Osteoblast (primary cell): Measurements from ENCODE around the gene ZNF396. TPM values are rescaled to one million over a fixed set of nuclear protein-coding genes. Genes with fewer than 3 reads are reported as not detected.
A peak's percentile ranks its signal among the peaks of the same experiment; 100 is the strongest.

Experiments
- DNase-seq: peaks from one replicate; pipeline ENCODE4 v3.0.0; 2011; ENCODE audit warnings: low spot score, mixed read lengths; ENCODE audit not compliant: insufficient read length; ENCODE audit errors: missing footprints
- H2AFZ ChIP-seq: 2 replicates; pipeline ENCODE4 v1.6.0; 2011; ENCODE audit warnings: mild to moderate bottlenecking, low read length
- H3K27ac ChIP-seq: 2 replicates; pipeline ENCODE4 v1.5.1; 2011; ENCODE audit warnings: mild to moderate bottlenecking, low read depth, low read length, moderate library complexity
- H3K27me3 ChIP-seq: 2 replicates; pipeline ENCODE4 v1.6.0; 2012; ENCODE audit warnings: mild to moderate bottlenecking, control low read depth, inconsistent platforms, low read length, moderate library complexity; ENCODE audit not compliant: insufficient read depth
- H3K36me3 ChIP-seq: 2 replicates; pipeline ENCODE4 v1.5.1; 2011; ENCODE audit warnings: mild to moderate bottlenecking, low read length, control low read depth, moderate library complexity; ENCODE audit not compliant: insufficient read depth
- H3K4me1 ChIP-seq: 2 replicates; pipeline ENCODE4 v1.5.1; 2011; ENCODE audit warnings: mild to moderate bottlenecking, low read length, control low read depth, moderate library complexity; ENCODE audit not compliant: insufficient read depth
- H3K4me2 ChIP-seq: 2 replicates; pipeline ENCODE4 v1.6.0; 2011; ENCODE audit warnings: mild to moderate bottlenecking, low read length; ENCODE audit not compliant: insufficient read depth
- H3K4me3 ChIP-seq: fragments of 200-600 bp; sonication (generic); 3 replicates; pipeline ENCODE4 v1.5.1; 2012; ENCODE audit warnings: mild to moderate bottlenecking, low read length, inconsistent platforms; ENCODE audit not compliant: insufficient read depth
- H3K79me2 ChIP-seq: 2 replicates; pipeline ENCODE4 v1.6.0; 2012; ENCODE audit warnings: mild to moderate bottlenecking, low read length, control low read depth, inconsistent platforms; ENCODE audit not compliant: insufficient read depth
- H3K9me3 ChIP-seq: 2 replicates; pipeline ENCODE4 v1.5.1; 2011; ENCODE audit warnings: low read depth, low read length, control low read depth
- H4K20me1 ChIP-seq: 2 replicates; pipeline ENCODE4 v1.6.0; 2012; ENCODE audit warnings: mild to moderate bottlenecking, low read length, control low read depth; ENCODE audit not compliant: insufficient read depth
- total RNA-seq: library from RNA; depleted of rRNA; stranded (reverse); fragments of >200 nt; gene quantifications from 2 replicates; pipeline ENCODE4 v1.2.3, GENCODE V29; 2012
- TF ChIP-seq, protein P1 (sequence below): IDR thresholded peaks from 2 replicates; pipeline ENCODE4 v1.5.1; 2011; ENCODE audit warnings: mild to moderate bottlenecking, low read depth, low read length, moderate library complexity; ENCODE audit errors: extremely low read depth

ZNF396 gene
- total RNA-seq, 1 donor: 3.3 TPM

DNA sequence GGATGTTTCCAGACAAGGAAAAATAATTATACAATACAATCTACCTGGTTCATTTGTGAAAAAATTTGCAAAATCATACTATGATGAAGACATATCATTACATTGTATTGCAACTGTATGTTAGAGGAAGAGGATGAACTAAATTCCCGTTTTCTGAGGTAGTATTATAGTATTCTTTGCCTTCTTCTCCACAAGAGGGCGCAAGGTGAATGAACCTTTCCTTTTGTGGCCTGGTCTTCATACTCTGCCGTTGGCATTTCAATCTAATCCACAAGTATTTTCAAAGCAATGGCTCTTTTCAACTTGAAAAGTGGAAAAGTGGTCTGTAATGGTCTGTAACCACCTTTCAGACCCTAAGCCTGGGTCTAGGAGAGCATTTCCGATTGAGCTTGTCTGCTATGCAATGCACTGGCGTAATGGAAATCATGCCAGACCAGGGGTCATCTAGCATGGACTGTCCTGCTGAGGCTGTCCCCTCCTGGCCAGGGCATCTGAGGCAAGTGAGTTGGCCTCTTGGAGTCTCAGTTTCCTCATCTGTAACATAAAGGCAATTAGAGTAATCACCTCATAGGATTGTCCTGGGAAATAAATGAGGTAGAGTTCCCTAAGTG, 30.8 kb upstream of the ZNF396 start:
- Histone ChIP-seq H3K27ac (peak overlapping the region; percentile 54), H4K20me1 (no peaks in the 10 kb centered on the region), H3K4me2 (no peak overlapping the region), H3K4me1 (peaks cover 7% of the 10 kb centered on the region), H3K9me3 (no peaks in the 10 kb centered on the region), H3K79me2 (no peaks in the 10 kb centered on the region), H3K36me3 (no peaks in the 10 kb centered on the region), H3K27me3 (no peaks in the 10 kb centered on the region), H3K4me3 (no peak overlapping the region), H2AFZ (peak overlapping the region; percentile 70)
- TF ChIP-seq, protein P1, sequence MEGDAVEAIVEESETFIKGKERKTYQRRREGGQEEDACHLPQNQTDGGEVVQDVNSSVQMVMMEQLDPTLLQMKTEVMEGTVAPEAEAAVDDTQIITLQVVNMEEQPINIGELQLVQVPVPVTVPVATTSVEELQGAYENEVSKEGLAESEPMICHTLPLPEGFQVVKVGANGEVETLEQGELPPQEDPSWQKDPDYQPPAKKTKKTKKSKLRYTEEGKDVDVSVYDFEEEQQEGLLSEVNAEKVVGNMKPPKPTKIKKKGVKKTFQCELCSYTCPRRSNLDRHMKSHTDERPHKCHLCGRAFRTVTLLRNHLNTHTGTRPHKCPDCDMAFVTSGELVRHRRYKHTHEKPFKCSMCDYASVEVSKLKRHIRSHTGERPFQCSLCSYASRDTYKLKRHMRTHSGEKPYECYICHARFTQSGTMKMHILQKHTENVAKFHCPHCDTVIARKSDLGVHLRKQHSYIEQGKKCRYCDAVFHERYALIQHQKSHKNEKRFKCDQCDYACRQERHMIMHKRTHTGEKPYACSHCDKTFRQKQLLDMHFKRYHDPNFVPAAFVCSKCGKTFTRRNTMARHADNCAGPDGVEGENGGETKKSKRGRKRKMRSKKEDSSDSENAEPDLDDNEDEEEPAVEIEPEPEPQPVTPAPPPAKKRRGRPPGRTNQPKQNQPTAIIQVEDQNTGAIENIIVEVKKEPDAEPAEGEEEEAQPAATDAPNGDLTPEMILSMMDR: peak; percentile 84
- peak; percentile 87 for DNase-seq

DNA sequence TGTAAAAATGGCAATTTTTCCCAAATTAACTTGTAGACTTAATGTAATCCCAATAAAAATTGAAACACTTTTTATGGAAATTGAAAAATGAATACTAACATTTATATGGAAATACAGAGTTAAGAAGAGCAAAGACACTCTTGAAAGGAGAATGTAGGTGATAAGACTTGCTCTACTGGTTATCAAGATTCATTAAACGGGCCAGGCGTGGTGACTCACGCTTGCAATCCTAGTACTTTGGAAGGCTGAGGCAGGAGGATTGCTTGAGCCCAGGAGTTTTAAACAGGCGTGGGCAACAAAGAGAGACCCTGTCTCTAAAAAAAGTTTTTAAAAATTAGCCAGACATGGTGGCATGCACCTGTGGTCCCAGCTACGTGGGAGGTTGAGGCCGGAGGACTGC, 29.5 kb upstream of the ZNF396 start:
- Histone ChIP-seq H3K36me3 (no peaks in the 10 kb centered on the region), H3K4me1 (peaks cover 7% of the 10 kb centered on the region), H4K20me1 (no peaks in the 10 kb centered on the region), H2AFZ (no peak overlapping the region), H3K79me2 (no peaks in the 10 kb centered on the region), H3K4me3 (no peak overlapping the region), H3K27me3 (no peaks in the 10 kb centered on the region), H3K9me3 (no peaks in the 10 kb centered on the region), H3K4me2 (no peak overlapping the region), H3K27ac (no peak overlapping the region)
- TF ChIP-seq, protein P1: no peak
- DNase-seq: no peak

DNA sequence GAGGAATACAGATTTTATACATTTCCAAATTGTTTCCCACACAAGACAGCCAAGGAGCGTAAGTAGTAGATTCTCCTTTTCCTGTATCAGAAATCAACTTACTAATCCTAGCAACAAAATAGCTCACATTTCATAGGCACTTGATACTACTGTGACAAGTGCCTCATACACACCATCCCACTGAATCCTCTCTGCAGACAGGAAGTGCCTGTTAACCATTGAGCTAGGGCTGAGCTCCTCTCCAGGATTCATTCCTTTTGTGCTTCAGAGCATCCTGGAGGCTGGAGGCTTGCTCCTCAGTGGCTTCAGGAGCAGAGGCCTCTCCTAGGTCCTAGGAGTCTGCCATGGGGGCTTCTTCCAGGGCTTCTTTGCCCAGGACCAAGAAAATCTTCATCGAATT, 20.8 kb upstream of the ZNF396 start:
- no peaks in the 10 kb centered on the region for H3K36me3 ChIP-seq
- H3K4me1 ChIP-seq: peaks cover under 1% of the 10 kb centered on the region
- H3K4me2 ChIP-seq: no peak overlapping the region
- H3K79me2 ChIP-seq: no peaks in the 10 kb centered on the region
- H4K20me1 ChIP-seq: no peaks in the 10 kb centered on the region
- H3K27ac ChIP-seq: no peak overlapping the region
- H3K9me3 ChIP-seq: no peaks in the 10 kb centered on the region
- H2AFZ ChIP-seq: no peak overlapping the region
- no peak for DNase-seq
- no peak overlapping the region for H3K4me3 ChIP-seq
- H3K27me3 ChIP-seq: no peaks in the 10 kb centered on the region
- TF ChIP-seq, protein P1: no peak

DNA sequence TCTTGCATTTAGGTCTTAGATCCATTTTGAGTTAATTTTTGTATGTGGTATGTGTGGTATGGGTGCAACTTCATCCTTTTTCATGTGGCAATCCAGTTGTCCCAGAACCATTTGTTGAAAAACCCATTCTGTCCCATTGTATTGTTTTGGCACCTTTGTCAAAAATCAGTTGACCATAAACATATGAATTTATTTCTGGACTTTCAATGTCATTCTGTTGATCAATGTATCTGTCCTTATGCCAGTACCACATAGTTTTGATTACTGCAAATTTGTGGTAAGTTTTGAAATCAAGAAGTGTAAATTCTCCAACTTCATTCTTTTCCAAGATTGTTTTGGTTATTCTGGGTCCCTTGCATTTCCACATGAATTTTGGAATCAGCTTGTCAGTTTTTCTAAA, 16.6 kb upstream of the ZNF396 start:
- Histone ChIP-seq H3K36me3 (no peaks in the 10 kb centered on the region), H3K27me3 (no peaks in the 10 kb centered on the region), H3K4me1 (peaks cover 29% of the 10 kb centered on the region), H3K79me2 (no peaks in the 10 kb centered on the region), H3K4me3 (no peak overlapping the region), H3K27ac (no peak overlapping the region), H2AFZ (no peak overlapping the region), H3K9me3 (no peaks in the 10 kb centered on the region), H3K4me2 (no peak overlapping the region), H4K20me1 (no peaks in the 10 kb centered on the region)
- TF ChIP-seq, protein P1: no peak
- DNase-seq: no peak
